GM12873 (cell line): ENCODE results near the gene ANO6.

ENCODE experiments used
- CTCF ChIP-seq: IDR thresholded peaks from 2 replicates; pipeline ENCODE4 v1.5.1; 2012; ENCODE audit warnings: low read depth, mild to moderate bottlenecking, moderate library complexity, low read length, control low read depth; ENCODE audit not compliant: insufficient read depth; ENCODE audit errors: missing control alignments

ANO6 gene

GRCh38 chr12:45232756-45233372 is 17.0 kb downstream of the ANO6 start:
- no peak for TF ChIP-seq CTCF

DNA sequence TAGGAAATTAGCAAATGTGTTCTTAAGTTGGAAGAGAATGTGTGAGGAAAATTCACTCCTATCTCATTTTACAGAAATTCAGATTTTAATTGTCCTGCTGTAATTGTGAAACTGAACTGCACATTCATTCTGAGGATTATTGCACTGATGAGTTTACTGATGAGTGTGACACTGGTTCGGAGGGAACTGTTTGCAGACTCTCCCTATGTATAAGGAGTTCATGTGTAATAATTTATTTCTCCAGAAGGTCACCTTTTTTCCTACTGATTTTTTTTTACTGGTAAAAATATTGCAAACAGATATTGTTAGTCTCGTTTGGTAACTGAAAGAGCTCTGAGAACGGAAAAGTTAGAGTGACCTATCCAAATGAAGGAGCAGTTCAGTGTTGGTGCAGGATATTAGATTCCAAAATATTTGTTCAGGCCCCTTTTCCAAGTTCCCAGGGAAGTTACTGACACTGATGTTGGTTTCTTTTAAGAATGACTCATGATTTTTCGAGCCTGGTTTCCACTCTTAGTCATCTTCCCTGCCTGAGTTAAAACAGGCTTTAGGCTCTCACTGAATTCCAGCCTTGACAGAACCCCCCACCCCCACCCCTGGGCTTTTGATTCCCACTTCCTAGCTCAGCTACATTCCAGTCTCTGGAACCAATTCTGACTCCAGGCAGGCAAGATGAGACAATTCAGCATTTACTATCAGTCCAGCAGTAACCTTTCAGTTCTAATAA is 18.4 kb downstream of the ANO6 start:
- TF ChIP-seq CTCF: no peak

GRCh38 chr12:45235087-45236025 is 19.5 kb downstream of the ANO6 start:
- no peak for TF ChIP-seq CTCF

GRCh38 chr12:45242180-45242579 is 26.3 kb downstream of the ANO6 start:
- no peak for TF ChIP-seq CTCF

DNA sequence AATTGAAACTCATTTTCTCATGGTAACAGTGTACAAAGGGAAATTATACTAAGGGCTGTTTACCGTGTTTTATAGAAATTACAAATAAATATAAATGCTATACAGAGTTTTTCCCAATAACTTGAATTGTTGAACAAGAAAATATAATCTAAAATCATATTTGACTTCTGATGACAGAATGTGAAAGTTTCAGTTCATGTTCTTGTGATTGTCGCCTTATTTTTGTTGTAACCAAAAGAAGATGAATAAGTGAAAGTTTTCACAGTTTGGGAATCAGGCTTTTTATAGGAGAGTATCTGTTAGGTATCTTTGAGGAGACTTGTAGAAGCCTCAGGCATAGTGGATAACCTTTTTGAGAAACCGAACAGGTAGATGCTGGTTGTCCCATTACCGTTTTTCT is 28.1 kb downstream of the ANO6 start:
- TF ChIP-seq CTCF: no peak

DNA sequence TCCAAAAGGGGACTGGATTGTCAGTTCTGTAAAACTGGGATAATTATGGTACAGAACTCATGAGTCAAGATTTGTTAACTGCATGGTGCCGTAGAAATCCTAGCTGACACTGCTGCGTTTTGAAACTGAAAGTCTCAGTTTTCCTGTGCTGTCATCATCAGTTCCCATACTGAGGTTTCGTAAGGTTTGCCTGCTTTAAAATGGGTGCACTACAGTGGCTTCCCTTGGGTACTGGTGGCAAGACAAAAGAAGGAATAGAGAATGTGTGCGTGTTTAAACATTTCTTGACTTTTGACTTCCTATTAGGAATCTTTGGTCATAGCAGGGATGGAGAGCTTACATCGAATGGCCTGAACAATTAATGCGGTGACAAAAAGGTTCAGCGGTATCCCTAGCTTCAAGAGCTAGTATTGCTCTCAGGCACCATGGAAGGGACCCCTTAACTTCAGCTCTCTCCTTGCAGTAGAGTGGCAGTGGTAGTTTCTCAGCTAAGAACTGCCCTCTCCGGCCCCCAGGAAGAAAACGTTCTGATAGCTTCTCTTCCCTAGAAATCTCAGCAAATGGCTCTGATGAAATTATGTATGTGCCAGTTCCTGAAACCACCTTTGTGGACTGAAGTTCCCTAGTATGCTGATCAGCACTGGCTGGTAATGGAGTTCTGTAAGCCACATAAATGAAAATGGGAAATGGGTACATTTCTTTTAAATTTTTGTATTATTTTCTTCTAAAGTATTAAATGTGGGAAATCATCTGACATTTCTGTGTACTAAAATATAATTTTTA is 28.9 kb downstream of the ANO6 start:
- TF ChIP-seq CTCF: no peak
